Measurements from ENCODE around the gene PHLPP2. TPM values are rescaled to one million over a fixed set of nuclear protein-coding genes. Genes with fewer than 3 reads are reported as not detected.

The PHLPP2 gene
- total RNA-seq, 2 experiments from 2014 or later: 4.7 to 5.0 TPM

GRCh38 chr16:71712501-71712900, 12.0 kb downstream of the PHLPP2 start:
- H3K27ac Mint-ChIP-seq: no peak overlapping the region
- ChIA-PET POLR2A (no interaction called here), CTCF (no interaction called here)
- peaks cover 2% of the 10 kb centered on the region for H3K36me3 Mint-ChIP-seq (ENCODE audit: low read depth)
- no peaks in the 10 kb centered on the region for H3K27me3 Mint-ChIP-seq (ENCODE audit: low read depth)
- no peak overlapping the region for H3K4me3 Mint-ChIP-seq
- DNase-seq (no peak), ATAC-seq (no peak)
- H3K4me1 Mint-ChIP-seq (ENCODE audit: low read depth): peaks cover 21% of the 10 kb centered on the region
- no peaks in the 10 kb centered on the region for H3K9me3 Mint-ChIP-seq (ENCODE audit: insufficient read depth)

GRCh38 chr16:71711789-71712188, 12.7 kb downstream of the PHLPP2 start:
- no peak overlapping the region for H3K27ac Mint-ChIP-seq
- POLR2A ChIA-PET: no interaction called here
- ATAC-seq: no peak

GRCh38 chr16:71709229-71709781, 15.2 kb downstream of the PHLPP2 start:
- ChIA-PET CTCF (no interaction called here), POLR2A (no interaction called here)
- ATAC-seq: no peak
- H3K36me3 Mint-ChIP-seq (ENCODE audit: low read depth): peaks cover 2% of the 10 kb centered on the region
- DNase-seq: no peak
- H3K4me1 Mint-ChIP-seq (ENCODE audit: low read depth): peaks cover 14% of the 10 kb centered on the region
- H3K27me3 Mint-ChIP-seq (ENCODE audit: low read depth): no peaks in the 10 kb centered on the region
- H3K27ac Mint-ChIP-seq: no peak overlapping the region
- no peaks in the 10 kb centered on the region for H3K9me3 Mint-ChIP-seq (ENCODE audit: insufficient read depth)
- no peak overlapping the region for H3K4me3 Mint-ChIP-seq

More at GRCh38 chr16:71711789-71712188, 12.7 kb downstream of the PHLPP2 start:
- Mint-ChIP-seq H3K9me3 (ENCODE audit: insufficient read depth) (no peaks in the 10 kb centered on the region), H3K36me3 (ENCODE audit: low read depth) (peaks cover 2% of the 10 kb centered on the region), H3K4me1 (ENCODE audit: low read depth) (peaks cover 21% of the 10 kb centered on the region), H3K27me3 (ENCODE audit: low read depth) (no peaks in the 10 kb centered on the region), H3K4me3 (no peak overlapping the region)
- CTCF ChIA-PET: no interaction called here
- DNase-seq: no peak

- Mint-ChIP-seq H3K9me3 (ENCODE audit: insufficient read depth) (no peaks in the 10 kb centered on the region), H3K27ac (no peak overlapping the region), H3K4me3 (no peak overlapping the region), H3K36me3 (ENCODE audit: low read depth) (peaks cover 2% of the 10 kb centered on the region), H3K4me1 (ENCODE audit: low read depth) (peaks cover 12% of the 10 kb centered on the region), H3K27me3 (ENCODE audit: low read depth) (no peaks in the 10 kb centered on the region)
- ATAC-seq: no peak
- CTCF ChIA-PET: no interaction called here
- DNase-seq: no peak
- POLR2A ChIA-PET: no interaction called here
Observed at GRCh38 chr16:71708696-71709095, 15.8 kb downstream of the PHLPP2 start.

- ChIA-PET CTCF (interaction anchor here (0.9 kb wide), 1 partner anchor 142 kb away, joined by 3 read pairs; no protein-coding TSS in a partner anchor), POLR2A (no interaction called here)
- H3K27ac Mint-ChIP-seq: no peak overlapping the region
- peaks cover 2% of the 10 kb centered on the region for H3K36me3 Mint-ChIP-seq (ENCODE audit: low read depth)
- peaks cover 10% of the 10 kb centered on the region for H3K4me1 Mint-ChIP-seq (ENCODE audit: low read depth)
- no peaks in the 10 kb centered on the region for H3K9me3 Mint-ChIP-seq (ENCODE audit: insufficient read depth)
- DNase-seq (no peak), ATAC-seq (no peak)
- H3K4me3 Mint-ChIP-seq: no peak overlapping the region
- no peaks in the 10 kb centered on the region for H3K27me3 Mint-ChIP-seq (ENCODE audit: low read depth)
Observed at GRCh38 chr16:71707199-71707598, 17.3 kb downstream of the PHLPP2 start.

GRCh38 chr16:71706046-71706445, 18.5 kb downstream of the PHLPP2 start:
- ATAC-seq (no peak), DNase-seq (no peak)
- no peaks in the 10 kb centered on the region for H3K4me1 Mint-ChIP-seq (ENCODE audit: low read depth)
- no peaks in the 10 kb centered on the region for H3K9me3 Mint-ChIP-seq (ENCODE audit: insufficient read depth)
- no peak overlapping the region for H3K4me3 Mint-ChIP-seq
- peaks cover 2% of the 10 kb centered on the region for H3K36me3 Mint-ChIP-seq (ENCODE audit: low read depth)
- POLR2A ChIA-PET: interaction anchor here (0.5 kb wide), 1 partner anchor 133 kb away, joined by 4 read pairs; no protein-coding TSS in a partner anchor
- no peak overlapping the region for H3K27ac Mint-ChIP-seq
- CTCF ChIA-PET: no interaction called here
- no peaks in the 10 kb centered on the region for H3K27me3 Mint-ChIP-seq (ENCODE audit: low read depth)

GRCh38 chr16:71703333-71703732, 21.2 kb downstream of the PHLPP2 start:
- CTCF ChIA-PET: interaction anchor here (1.7 kb wide), 1 partner anchor 92 kb away, joined by 5 read pairs; no protein-coding TSS in a partner anchor
- Mint-ChIP-seq H3K27me3 (ENCODE audit: low read depth) (no peaks in the 10 kb centered on the region), H3K36me3 (ENCODE audit: low read depth) (peaks cover 2% of the 10 kb centered on the region), H3K27ac (no peak overlapping the region), H3K4me1 (ENCODE audit: low read depth) (no peaks in the 10 kb centered on the region), H3K4me3 (no peak overlapping the region), H3K9me3 (ENCODE audit: insufficient read depth) (no peaks in the 10 kb centered on the region)
- POLR2A ChIA-PET: no interaction called here
- ATAC-seq: no peak
- DNase-seq: no peak

- H3K9me3 Mint-ChIP-seq (ENCODE audit: insufficient read depth): no peaks in the 10 kb centered on the region
- no peak for DNase-seq
- H3K27ac Mint-ChIP-seq: no peak overlapping the region
- no peak overlapping the region for H3K4me3 Mint-ChIP-seq
- H3K4me1 Mint-ChIP-seq (ENCODE audit: low read depth): peaks cover 4% of the 10 kb centered on the region
- H3K27me3 Mint-ChIP-seq (ENCODE audit: low read depth): no peaks in the 10 kb centered on the region
- CTCF ChIA-PET: interaction anchor here (0.6 kb wide), 1 partner anchor 24 kb away, joined by 4 read pairs; no protein-coding TSS in a partner anchor
- ATAC-seq: no peak
- H3K36me3 Mint-ChIP-seq (ENCODE audit: low read depth): no peaks in the 10 kb centered on the region
- POLR2A ChIA-PET: no interaction called here
Observed at GRCh38 chr16:71700831-71701230, 23.7 kb downstream of the PHLPP2 start.

GRCh38 chr16:71698491-71698890, 26.0 kb downstream of the PHLPP2 start:
- Mint-ChIP-seq H3K36me3 (ENCODE audit: low read depth) (no peaks in the 10 kb centered on the region), H3K27ac (no peak overlapping the region), H3K9me3 (ENCODE audit: insufficient read depth) (no peaks in the 10 kb centered on the region), H3K4me1 (ENCODE audit: low read depth) (peaks cover 4% of the 10 kb centered on the region), H3K4me3 (no peak overlapping the region), H3K27me3 (ENCODE audit: low read depth) (no peaks in the 10 kb centered on the region)
- ATAC-seq: no peak
- no peak for DNase-seq
- ChIA-PET POLR2A (interaction anchor here (0.7 kb wide), 1 partner anchor 34 kb away, joined by 6 read pairs; no protein-coding TSS in a partner anchor), CTCF (interaction anchor here (1.2 to 1.4 kb wide), 2 partner anchors 88 to 263 kb away, joined by 3 to 5 read pairs; no protein-coding TSS in a partner anchor)

GRCh38 chr16:71693164-71693563, 31.3 kb downstream of the PHLPP2 start:
- Mint-ChIP-seq H3K9me3 (ENCODE audit: insufficient read depth) (no peaks in the 10 kb centered on the region), H3K4me3 (no peak overlapping the region), H3K36me3 (ENCODE audit: low read depth) (no peaks in the 10 kb centered on the region), H3K27me3 (ENCODE audit: low read depth) (no peaks in the 10 kb centered on the region), H3K4me1 (ENCODE audit: low read depth) (peaks cover 4% of the 10 kb centered on the region), H3K27ac (no peak overlapping the region)
- POLR2A ChIA-PET: interaction anchor here (0.5 kb wide), 1 partner anchor 180 kb away, joined by 3 read pairs; no protein-coding TSS in a partner anchor
- ATAC-seq (no peak), DNase-seq (no peak)
- CTCF ChIA-PET: no interaction called here

- ATAC-seq (no peak), DNase-seq (no peak)
- Mint-ChIP-seq H3K4me1 (ENCODE audit: low read depth) (no peaks in the 10 kb centered on the region), H3K36me3 (ENCODE audit: low read depth) (peaks cover 3% of the 10 kb centered on the region), H3K9me3 (ENCODE audit: insufficient read depth) (no peaks in the 10 kb centered on the region), H3K27ac (no peak overlapping the region), H3K4me3 (no peak overlapping the region), H3K27me3 (ENCODE audit: low read depth) (no peaks in the 10 kb centered on the region)
- ChIA-PET CTCF (interaction anchor here (1.8 kb wide), 1 partner anchor 272 kb away, joined by 6 read pairs; no protein-coding TSS in a partner anchor), POLR2A (no interaction called here)
Observed at GRCh38 chr16:71689901-71690300, 34.6 kb downstream of the PHLPP2 start.

- H3K27ac Mint-ChIP-seq: no peak overlapping the region
- no peaks in the 10 kb centered on the region for H3K9me3 Mint-ChIP-seq (ENCODE audit: insufficient read depth)
Observed at GRCh38 chr16:71687861-71688260, 36.6 kb downstream of the PHLPP2 start.

More at GRCh38 chr16:71687861-71688260, 36.6 kb downstream of the PHLPP2 start:
- peaks cover 11% of the 10 kb centered on the region for H3K36me3 Mint-ChIP-seq (ENCODE audit: low read depth)
- H3K4me1 Mint-ChIP-seq (ENCODE audit: low read depth): no peaks in the 10 kb centered on the region
- no peaks in the 10 kb centered on the region for H3K27me3 Mint-ChIP-seq (ENCODE audit: low read depth)
- DNase-seq (no peak), ATAC-seq (no peak)
- H3K4me3 Mint-ChIP-seq: no peak overlapping the region
- ChIA-PET CTCF (interaction anchor here (1.0 to 1.2 kb wide), 2 partner anchors 9 kb away, joined by 3 to 4 read pairs; no protein-coding TSS in a partner anchor), POLR2A (no interaction called here)

All from activated CD8-positive, alpha-beta T cell treated with anti-CD3 and anti-CD28 coated beads, Interleukin-2, amount 10 ng/mL, durations not matched to agents 7 days and 5 days (primary cell).